GM21723 (cell line): ENCODE data around the gene RAPGEF4.
"Not testable (repeated sequence)": the region's sequence is repeated elsewhere in the genome, so short reads cannot be mapped to it uniquely, and the experiment has no call there.

Experiments used
- ATAC-seq: cut with Tn5 transposase; IDR thresholded peaks from one replicate; pipeline ENCODE4 v1.9.1; 2021; ENCODE audit warnings: mild to moderate bottlenecking, moderate library complexity; ENCODE audit not compliant: unreplicated experiment

RAPGEF4 gene

GRCh38 chr2:172770887-172771286 lies 35.2 kb downstream of the RAPGEF4 start:
- ATAC-seq = no peak

GRCh38 chr2:172772633-172773032 lies 37.0 kb downstream of the RAPGEF4 start:
- ATAC-seq = no peak

GRCh38 chr2:172774302-172774701 lies 38.7 kb downstream of the RAPGEF4 start:
- ATAC-seq = no peak

GRCh38 chr2:172775319-172775718 lies 39.7 kb downstream of the RAPGEF4 start:
- ATAC-seq = no peak

- ATAC-seq = no peak
These were observed 41.8 kb downstream of the RAPGEF4 start for GRCh38 chr2:172777431-172777830.

GRCh38 chr2:172782506-172783164 lies 47.0 kb downstream of the RAPGEF4 start:
- no peak for ATAC-seq

- no peak for ATAC-seq
These were observed 47.7 kb downstream of the RAPGEF4 start for GRCh38 chr2:172783165-172783898.

- ATAC-seq = no peak
These were observed 53.2 kb downstream of the RAPGEF4 start for GRCh38 chr2:172788871-172789270.

GRCh38 chr2:172790404-172790803 lies 54.8 kb downstream of the RAPGEF4 start:
- ATAC-seq = no peak

- ATAC-seq = no peak
These were observed 56.3 kb downstream of the RAPGEF4 start for GRCh38 chr2:172791953-172792352.

- no peak for ATAC-seq
These were observed 57.1 kb downstream of the RAPGEF4 start for GRCh38 chr2:172792711-172793110.

- not testable (repeated sequence) for ATAC-seq
These were observed 67.7 kb downstream of the RAPGEF4 start for GRCh38 chr2:172803308-172803707.

GRCh38 chr2:172804423-172804822 lies 68.8 kb downstream of the RAPGEF4 start:
- ATAC-seq = no peak

- ATAC-seq = no peak
These were observed 70.8 kb downstream of the RAPGEF4 start for GRCh38 chr2:172806493-172806892.

GRCh38 chr2:172806996-172807395 lies 71.4 kb downstream of the RAPGEF4 start:
- ATAC-seq = no peak

- no peak for ATAC-seq
These were observed 72.5 kb downstream of the RAPGEF4 start for GRCh38 chr2:172808156-172808555.

GRCh38 chr2:172811027-172811426 lies 75.4 kb downstream of the RAPGEF4 start:
- ATAC-seq = no peak

GRCh38 chr2:172812158-172812744 lies 76.6 kb downstream of the RAPGEF4 start:
- no peak for ATAC-seq

GRCh38 chr2:172813314-172813888 lies 77.8 kb downstream of the RAPGEF4 start:
- ATAC-seq = no peak

GRCh38 chr2:172817411-172817810 lies 81.8 kb downstream of the RAPGEF4 start:
- ATAC-seq = no peak

- ATAC-seq = no peak
These were observed 84.3 kb downstream of the RAPGEF4 start for GRCh38 chr2:172819943-172820342.
